Caco-2 (cell line): ENCODE data around the gene EFNA4. TPM values are rescaled to one million over a fixed set of nuclear protein-coding genes. Genes with fewer than 3 reads are reported as not detected.

ENCODE experiments used
- total RNA-seq: library from RNA; stranded (reverse); gene quantifications from 2 replicates; pipeline ENCODE4 v1.2.3, GENCODE V29; 2022

Gene EFNA4
- total RNA-seq, 1 experiment from 2014 or later: 13.8 TPM

Other genes with a start within 250 kb of the EFNA4 start
- gene KCNN3, start 193.5 kb upstream of the EFNA4 start, total RNA-seq: 0.05 TPM in 1 of 2 replicates, not detected in the other
- gene PMVK, start 127.0 kb upstream of the EFNA4 start, total RNA-seq: 25.1 and 25.2 TPM in 2 replicates
- gene PBXIP1, start 107.6 kb upstream of the EFNA4 start, total RNA-seq: 24.0 and 24.6 TPM in 2 replicates
- gene PYGO2, start 102.0 kb upstream of the EFNA4 start, total RNA-seq: 34.1 and 34.9 TPM in 2 replicates
- gene SHC1, start 93.0 kb upstream of the EFNA4 start, total RNA-seq: 58.0 and 59.6 TPM in 2 replicates
- 243 and 259 TPM in 2 replicates for gene CKS1B, start 89.1 kb upstream of the EFNA4 start, total RNA-seq
- 51.3 and 61.5 TPM in 2 replicates for gene FLAD1, start 80.4 kb upstream of the EFNA4 start, total RNA-seq
- gene LENEP, start 70.2 kb upstream of the EFNA4 start, total RNA-seq: 0.50 and 0.53 TPM in 2 replicates
- 42.9 and 46.8 TPM in 2 replicates for gene ZBTB7B, start 60.9 kb upstream of the EFNA4 start, total RNA-seq
- gene DCST2, start 30.0 kb upstream of the EFNA4 start, total RNA-seq: 0.26 and 0.61 TPM in 2 replicates
- gene DCST1, start 29.9 kb upstream of the EFNA4 start, total RNA-seq: 0.32 TPM in 1 of 2 replicates, not detected in the other
- gene ADAM15, start 12.4 kb upstream of the EFNA4 start, total RNA-seq: 44.0 and 48.2 TPM in 2 replicates
- gene EFNA3, start 15.1 kb downstream of the EFNA4 start, total RNA-seq: 3.4 and 3.5 TPM in 2 replicates
- 42.5 and 47.9 TPM in 2 replicates for gene EFNA1, start 64.1 kb downstream of the EFNA4 start, total RNA-seq
- gene SLC50A1, start 72.1 kb downstream of the EFNA4 start, total RNA-seq: 38.4 and 43.6 TPM in 2 replicates
- 27.8 and 30.7 TPM in 2 replicates for gene DPM3, start 76.8 kb downstream of the EFNA4 start, total RNA-seq
- gene KRTCAP2, start 109.6 kb downstream of the EFNA4 start, total RNA-seq: 215 and 219 TPM in 2 replicates
- 0.11 TPM in 1 of 2 replicates, not detected in the other for gene TRIM46, start 110.1 kb downstream of the EFNA4 start, total RNA-seq
- 6.2 and 7.4 TPM in 2 replicates for gene THBS3, start 144.2 kb downstream of the EFNA4 start, total RNA-seq
- 64.9 and 65.3 TPM in 2 replicates for gene MTX1, start 145.0 kb downstream of the EFNA4 start, total RNA-seq
- gene ENTREP3, start 191.7 kb downstream of the EFNA4 start, total RNA-seq: 33.1 and 36.6 TPM in 2 replicates
- 53.4 and 55.9 TPM in 2 replicates for gene SCAMP3, start 198.6 kb downstream of the EFNA4 start, total RNA-seq
- 56.8 and 57.5 TPM in 2 replicates for gene CLK2, start 209.8 kb downstream of the EFNA4 start, total RNA-seq
- gene HCN3, start 213.7 kb downstream of the EFNA4 start, total RNA-seq: 8.0 and 8.8 TPM in 2 replicates
- not detected in 2 replicates for gene PKLR, start 237.7 kb downstream of the EFNA4 start, total RNA-seq
- 228 and 235 TPM in 2 replicates for gene FDPS, start 245.1 kb downstream of the EFNA4 start, total RNA-seq